ENCODE results near the gene DNAJC12.

DNAJC12 gene

DNA sequence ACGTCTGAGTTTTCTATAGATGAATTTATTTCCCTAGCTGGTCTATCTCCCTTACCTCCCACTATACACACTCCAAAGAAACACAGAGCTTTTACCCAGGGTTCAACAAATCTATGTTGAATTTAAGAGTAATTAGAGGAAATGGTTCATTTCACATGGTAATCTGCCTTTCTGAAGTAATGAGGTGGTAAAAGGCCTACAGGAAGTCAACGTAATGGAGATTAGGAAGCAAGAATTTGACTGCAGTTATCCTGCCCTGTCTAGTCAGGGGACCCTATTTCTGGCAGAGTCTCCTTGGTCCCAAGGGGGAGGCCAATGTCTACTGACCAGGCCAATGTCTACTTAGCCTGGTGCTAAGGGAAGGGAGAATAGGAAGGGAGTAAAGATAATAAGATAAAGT lies 25.1 kb upstream of the DNAJC12 start:
- Histone ChIP-seq H3K36me3 (replicated peaks; ENCODE audit: insufficient read depth, low read length) (no peaks in the 10 kb centered on the region), H4K20me1 (ENCODE audit: insufficient read depth, low read length) (no peaks in the 10 kb centered on the region), H3K4me2 (ENCODE audit: low read depth, low read length) (no peak overlapping the region), H3K27ac (ENCODE audit: low read length) (no peak overlapping the region), H3K79me2 (ENCODE audit: low read length) (no peaks in the 10 kb centered on the region), H3F3A (ENCODE audit: insufficient read depth, low read length) (no peaks in the 10 kb centered on the region), H3K9ac (ENCODE audit: low read length) (no peak overlapping the region), H3K27me3 (replicated peaks; ENCODE audit: insufficient read depth, low read length) (no peaks in the 10 kb centered on the region), H3K9me2 (replicated peaks; ENCODE audit: insufficient read depth, low read length) (no peaks in the 10 kb centered on the region), H3K9me3 (replicated peaks; ENCODE audit: insufficient read depth, low read length) (no peaks in the 10 kb centered on the region), H3K4me3 (ENCODE audit: low read length) (no peak overlapping the region), H2AFZ (ENCODE audit: low read length) (no peak overlapping the region), H3K4me1 (ENCODE audit: low read length) (no peaks in the 10 kb centered on the region)
- no peak for DNase-seq
- TF ChIP-seq, protein P1, sequence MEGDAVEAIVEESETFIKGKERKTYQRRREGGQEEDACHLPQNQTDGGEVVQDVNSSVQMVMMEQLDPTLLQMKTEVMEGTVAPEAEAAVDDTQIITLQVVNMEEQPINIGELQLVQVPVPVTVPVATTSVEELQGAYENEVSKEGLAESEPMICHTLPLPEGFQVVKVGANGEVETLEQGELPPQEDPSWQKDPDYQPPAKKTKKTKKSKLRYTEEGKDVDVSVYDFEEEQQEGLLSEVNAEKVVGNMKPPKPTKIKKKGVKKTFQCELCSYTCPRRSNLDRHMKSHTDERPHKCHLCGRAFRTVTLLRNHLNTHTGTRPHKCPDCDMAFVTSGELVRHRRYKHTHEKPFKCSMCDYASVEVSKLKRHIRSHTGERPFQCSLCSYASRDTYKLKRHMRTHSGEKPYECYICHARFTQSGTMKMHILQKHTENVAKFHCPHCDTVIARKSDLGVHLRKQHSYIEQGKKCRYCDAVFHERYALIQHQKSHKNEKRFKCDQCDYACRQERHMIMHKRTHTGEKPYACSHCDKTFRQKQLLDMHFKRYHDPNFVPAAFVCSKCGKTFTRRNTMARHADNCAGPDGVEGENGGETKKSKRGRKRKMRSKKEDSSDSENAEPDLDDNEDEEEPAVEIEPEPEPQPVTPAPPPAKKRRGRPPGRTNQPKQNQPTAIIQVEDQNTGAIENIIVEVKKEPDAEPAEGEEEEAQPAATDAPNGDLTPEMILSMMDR (IDR thresholded peaks at IDR 0.05; ENCODE audit: low read length), result no peak
- TF ChIP-seq EZH2phosphoT487 (IDR thresholded peaks at IDR 0.05; ENCODE audit: low read length) (no peak), EZH2 (optimal IDR thresholded peaks at IDR 0.05; ENCODE audit: low read depth, low read length) (no peak)

DNA sequence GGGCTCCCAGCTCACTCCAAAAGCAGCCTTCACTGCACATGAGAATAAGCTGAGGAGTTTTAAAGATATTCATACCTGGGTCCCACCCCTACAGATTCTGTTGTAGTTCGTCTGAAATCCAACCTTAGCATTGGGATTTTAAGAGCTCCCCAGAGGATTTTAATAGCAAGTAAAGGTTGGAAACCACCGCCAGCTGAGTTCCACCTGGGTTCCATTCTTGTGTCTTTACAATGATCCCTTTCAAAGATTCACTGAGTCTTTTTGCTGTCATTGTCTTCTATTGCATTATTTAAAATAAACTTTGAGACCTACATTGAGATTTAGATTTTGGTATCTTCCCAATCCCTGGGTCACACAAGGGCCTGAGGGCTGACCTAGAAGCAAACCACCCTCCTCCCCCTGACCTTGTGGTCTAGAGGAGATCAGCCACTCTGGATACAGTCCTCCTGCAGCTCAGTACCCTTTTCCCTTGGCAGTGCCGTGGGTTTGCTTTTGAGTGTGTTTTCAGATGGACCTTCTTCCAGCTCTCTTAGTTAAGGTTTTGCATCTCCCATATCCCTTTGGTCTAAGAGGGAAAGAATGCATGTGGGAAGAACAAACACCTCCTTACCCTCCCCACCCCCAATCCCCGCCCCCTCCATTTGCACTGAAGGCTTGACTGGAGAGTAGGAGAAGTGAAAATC lies 23.9 kb upstream of the DNAJC12 start:
- no peak overlapping the region for H3K4me3 ChIP-seq (ENCODE audit: low read length)
- no peaks in the 10 kb centered on the region for H3K27me3 ChIP-seq (replicated peaks; ENCODE audit: insufficient read depth, low read length)
- H3K9me3 ChIP-seq (replicated peaks; ENCODE audit: insufficient read depth, low read length), result no peaks in the 10 kb centered on the region
- H3K27ac ChIP-seq (ENCODE audit: low read length), result no peak overlapping the region
- no peak overlapping the region for H3K9ac ChIP-seq (ENCODE audit: low read length)
- no peaks in the 10 kb centered on the region for H3K4me1 ChIP-seq (ENCODE audit: low read length)
- H3K36me3 ChIP-seq (replicated peaks; ENCODE audit: insufficient read depth, low read length), result no peaks in the 10 kb centered on the region
- H3K9me2 ChIP-seq (replicated peaks; ENCODE audit: insufficient read depth, low read length), result no peaks in the 10 kb centered on the region
- no peak overlapping the region for H2AFZ ChIP-seq (ENCODE audit: low read length)
- no peak overlapping the region for H3K4me2 ChIP-seq (ENCODE audit: low read depth, low read length)
- H3K79me2 ChIP-seq (ENCODE audit: low read length), result no peaks in the 10 kb centered on the region
- no peaks in the 10 kb centered on the region for H4K20me1 ChIP-seq (ENCODE audit: insufficient read depth, low read length)
- no peaks in the 10 kb centered on the region for H3F3A ChIP-seq (ENCODE audit: insufficient read depth, low read length)
- TF ChIP-seq EZH2 (optimal IDR thresholded peaks at IDR 0.05; ENCODE audit: low read depth, low read length) (no peak), EZH2phosphoT487 (IDR thresholded peaks at IDR 0.05; ENCODE audit: low read length) (no peak)
- DNase-seq, result no peak

DNA sequence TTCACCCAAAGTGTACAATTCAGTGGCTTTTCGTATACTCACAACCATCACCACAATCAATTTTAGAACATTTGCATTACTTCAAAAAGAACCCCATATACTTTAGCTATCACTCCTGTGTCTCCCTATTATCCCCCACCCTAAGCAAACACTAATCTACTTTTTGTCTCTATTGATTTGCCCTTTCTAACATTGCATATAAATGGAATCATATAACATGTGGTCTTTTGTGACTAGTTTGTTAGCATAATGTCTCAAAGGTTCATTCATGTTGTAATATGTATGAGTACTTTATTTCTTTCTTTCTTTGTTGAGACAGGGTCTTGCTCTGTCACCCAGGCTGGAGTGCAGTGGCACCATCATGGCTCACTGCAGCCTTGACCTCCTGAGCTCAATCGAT lies 21.0 kb upstream of the DNAJC12 start:
- H3K79me2 ChIP-seq (ENCODE audit: low read length), result no peaks in the 10 kb centered on the region
- TF ChIP-seq EZH2 (optimal IDR thresholded peaks at IDR 0.05; ENCODE audit: low read depth, low read length), result no peak
- TF ChIP-seq EZH2phosphoT487 (IDR thresholded peaks at IDR 0.05; ENCODE audit: low read length), result no peak
- TF ChIP-seq, protein P1 (IDR thresholded peaks at IDR 0.05; ENCODE audit: low read length), result no peak

DNA sequence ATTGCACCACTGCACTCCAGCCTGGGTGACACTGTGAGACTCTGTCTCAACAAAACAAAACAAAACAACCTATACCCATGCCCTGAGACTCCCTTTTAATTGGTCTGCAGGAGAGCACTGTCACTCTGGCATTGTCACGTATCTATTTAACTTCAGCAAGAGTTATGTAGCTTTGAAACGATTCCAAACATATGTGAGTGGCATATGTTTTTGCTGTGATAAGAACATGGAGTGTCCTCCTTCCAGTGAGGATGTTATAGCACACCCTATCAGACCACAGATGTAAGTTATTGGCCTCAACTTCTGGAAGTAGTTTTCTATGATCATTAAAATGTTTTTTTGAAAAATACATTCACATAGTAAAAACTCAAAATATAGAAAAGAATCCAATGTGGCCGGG lies 15.5 kb upstream of the DNAJC12 start:
- Histone ChIP-seq H3K27ac (ENCODE audit: low read length) (no peak overlapping the region), H4K20me1 (ENCODE audit: insufficient read depth, low read length) (no peaks in the 10 kb centered on the region), H3K36me3 (replicated peaks; ENCODE audit: insufficient read depth, low read length) (no peaks in the 10 kb centered on the region), H3F3A (ENCODE audit: insufficient read depth, low read length) (no peaks in the 10 kb centered on the region), H3K4me3 (ENCODE audit: low read length) (no peak overlapping the region), H3K27me3 (replicated peaks; ENCODE audit: insufficient read depth, low read length) (no peaks in the 10 kb centered on the region), H3K4me2 (ENCODE audit: low read depth, low read length) (no peak overlapping the region), H3K4me1 (ENCODE audit: low read length) (no peaks in the 10 kb centered on the region), H3K79me2 (ENCODE audit: low read length) (no peaks in the 10 kb centered on the region), H3K9ac (ENCODE audit: low read length) (no peak overlapping the region), H3K9me2 (replicated peaks; ENCODE audit: insufficient read depth, low read length) (no peaks in the 10 kb centered on the region), H3K9me3 (replicated peaks; ENCODE audit: insufficient read depth, low read length) (no peaks in the 10 kb centered on the region), H2AFZ (ENCODE audit: low read length) (no peak overlapping the region)
- no peak for DNase-seq
- TF ChIP-seq EZH2 (optimal IDR thresholded peaks at IDR 0.05; ENCODE audit: low read depth, low read length) (no peak), EZH2phosphoT487 (IDR thresholded peaks at IDR 0.05; ENCODE audit: low read length) (no peak)
- TF ChIP-seq, protein P1 (IDR thresholded peaks at IDR 0.05; ENCODE audit: low read length), result no peak

More for the DNA sequence above, 21.0 kb upstream of the DNAJC12 start:
- Histone ChIP-seq H3K9ac (ENCODE audit: low read length) (no peak overlapping the region), H3K27me3 (replicated peaks; ENCODE audit: insufficient read depth, low read length) (no peaks in the 10 kb centered on the region), H3K4me1 (ENCODE audit: low read length) (no peaks in the 10 kb centered on the region), H3K9me3 (replicated peaks; ENCODE audit: insufficient read depth, low read length) (no peaks in the 10 kb centered on the region), H3K9me2 (replicated peaks; ENCODE audit: insufficient read depth, low read length) (no peaks in the 10 kb centered on the region), H3K4me2 (ENCODE audit: low read depth, low read length) (no peak overlapping the region), H3K4me3 (ENCODE audit: low read length) (no peak overlapping the region), H3F3A (ENCODE audit: insufficient read depth, low read length) (no peaks in the 10 kb centered on the region), H3K27ac (ENCODE audit: low read length) (no peak overlapping the region), H2AFZ (ENCODE audit: low read length) (no peak overlapping the region), H3K36me3 (replicated peaks; ENCODE audit: insufficient read depth, low read length) (no peaks in the 10 kb centered on the region), H4K20me1 (ENCODE audit: insufficient read depth, low read length) (no peaks in the 10 kb centered on the region)
- no peak for DNase-seq
